ENCODE data around the gene POLR2F.
"Not testable (repeated sequence)": the region's sequence is repeated elsewhere in the genome, so short reads cannot be mapped to it uniquely, and the experiment has no call there.

POLR2F gene

DNA sequence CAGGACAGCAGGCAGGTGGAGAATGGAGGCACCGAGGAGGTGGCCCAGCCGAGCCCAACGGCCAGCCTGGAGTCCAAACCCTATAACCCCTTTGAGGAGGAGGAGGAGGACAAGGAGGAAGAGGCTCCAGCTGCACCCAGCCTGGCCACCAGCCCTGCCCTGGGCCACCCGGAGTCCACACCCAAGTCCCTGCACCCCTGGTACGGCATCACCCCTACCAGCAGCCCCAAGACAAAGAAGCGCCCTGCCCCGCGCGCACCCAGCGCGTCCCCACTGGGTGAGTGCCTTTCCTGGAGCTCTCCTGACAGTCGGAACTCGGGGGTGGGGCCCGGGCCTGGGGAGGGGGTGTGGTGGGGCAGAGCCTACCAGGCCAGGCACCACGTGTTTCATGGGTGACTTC is 27.7 kb upstream of the POLR2F start:
- no peak for DNase-seq

DNA sequence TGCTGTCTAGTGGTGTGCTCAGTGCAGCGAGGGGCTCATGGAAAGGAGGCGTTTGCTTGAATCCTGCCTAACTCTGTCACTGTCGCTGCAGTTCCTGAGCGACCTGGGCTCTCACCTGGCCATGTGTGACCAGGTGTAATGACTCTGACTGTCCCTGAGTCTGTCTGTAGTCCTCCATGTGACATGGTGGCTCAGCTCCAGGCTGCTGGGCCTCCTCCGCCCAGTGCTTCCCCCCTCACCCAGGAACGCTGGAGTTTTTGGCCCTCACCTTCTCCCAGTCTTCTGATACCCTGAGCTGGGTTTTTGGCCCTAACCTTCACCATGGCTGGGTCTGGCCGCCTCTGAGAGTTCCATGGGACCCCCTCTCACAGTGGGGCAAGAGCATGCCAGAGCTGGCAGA is 27.1 kb upstream of the POLR2F start:
- DNase-seq: no peak

DNA sequence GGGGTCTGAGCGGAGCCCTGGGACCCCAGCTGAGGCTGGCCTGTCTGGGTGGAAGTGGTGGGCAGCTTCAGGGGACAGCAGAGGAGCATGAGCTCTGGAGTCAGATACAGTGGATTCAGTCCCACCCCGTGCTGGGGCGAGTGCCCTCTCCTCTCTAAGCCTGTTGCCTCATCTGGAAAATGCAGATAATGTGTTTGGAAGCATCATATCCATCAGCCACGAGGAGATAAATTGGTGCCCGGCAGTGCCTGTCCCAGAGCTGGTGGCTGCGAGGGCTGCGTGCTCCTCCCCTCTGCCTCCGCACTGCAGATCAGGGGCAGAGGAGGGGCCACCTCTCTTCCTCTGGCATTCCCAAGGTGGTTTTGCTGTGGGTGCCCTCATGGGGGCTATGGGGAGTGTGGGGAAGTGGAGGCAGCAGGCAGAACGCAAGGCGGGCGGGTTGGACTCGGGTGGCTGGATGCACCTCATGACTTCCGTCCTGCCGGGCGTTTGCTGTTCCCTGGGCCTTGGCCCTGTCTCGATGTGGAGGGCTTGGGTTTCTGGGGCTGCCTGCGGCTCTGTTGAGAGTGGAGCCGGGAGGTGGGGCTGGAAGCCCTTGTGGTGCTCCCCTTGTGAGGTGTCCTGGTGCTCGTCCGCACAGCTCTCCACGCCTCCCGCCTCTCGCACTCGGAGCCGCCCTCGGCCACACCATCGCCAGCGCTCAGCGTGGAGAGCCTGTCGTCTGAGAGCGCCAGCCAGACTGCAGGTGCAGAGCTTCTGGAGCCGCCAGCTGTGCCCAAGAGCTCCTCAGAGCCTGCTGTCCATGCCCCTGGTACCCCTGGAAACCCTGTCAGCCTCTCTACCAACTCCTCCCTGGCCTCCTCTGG is 26.5 kb upstream of the POLR2F start:
- DNase-seq: no peak

DNA sequence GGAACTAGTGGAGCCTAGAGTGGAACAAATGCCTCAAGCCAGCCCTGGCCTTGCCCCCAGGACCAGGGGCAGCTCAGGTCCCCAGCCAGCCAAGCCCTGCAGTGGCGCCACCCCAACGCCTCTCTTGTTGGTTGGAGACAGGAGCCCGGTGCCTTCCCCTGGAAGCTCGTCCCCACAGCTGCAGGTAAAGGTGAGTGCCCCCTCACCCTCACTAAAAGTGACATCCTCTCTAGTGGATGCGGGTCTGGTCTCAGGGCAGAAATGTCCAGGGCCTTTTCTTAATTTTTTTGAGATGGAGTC is 25.9 kb upstream of the POLR2F start:
- DNase-seq: no peak

DNA sequence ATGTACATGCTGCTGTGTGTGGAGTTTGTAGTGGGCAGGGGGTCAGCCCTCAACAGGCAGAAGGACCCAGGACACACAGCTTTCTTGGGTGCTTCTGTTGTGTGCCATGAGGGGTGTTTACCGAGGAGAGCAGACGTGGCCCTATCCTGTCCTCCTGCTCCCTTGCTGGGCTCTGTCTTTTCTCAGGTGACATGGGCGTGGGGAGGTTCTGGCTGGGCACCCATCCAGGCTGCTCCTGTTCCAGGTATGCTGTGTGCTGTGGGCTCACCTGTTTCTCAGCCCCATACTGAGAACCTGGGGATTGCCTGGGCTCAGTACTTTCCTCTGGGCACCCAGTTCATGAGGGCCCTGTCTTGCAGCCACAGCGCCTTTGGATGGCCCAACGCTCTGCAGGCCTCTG is 24.1 kb upstream of the POLR2F start:
- DNase-seq: no peak

DNA sequence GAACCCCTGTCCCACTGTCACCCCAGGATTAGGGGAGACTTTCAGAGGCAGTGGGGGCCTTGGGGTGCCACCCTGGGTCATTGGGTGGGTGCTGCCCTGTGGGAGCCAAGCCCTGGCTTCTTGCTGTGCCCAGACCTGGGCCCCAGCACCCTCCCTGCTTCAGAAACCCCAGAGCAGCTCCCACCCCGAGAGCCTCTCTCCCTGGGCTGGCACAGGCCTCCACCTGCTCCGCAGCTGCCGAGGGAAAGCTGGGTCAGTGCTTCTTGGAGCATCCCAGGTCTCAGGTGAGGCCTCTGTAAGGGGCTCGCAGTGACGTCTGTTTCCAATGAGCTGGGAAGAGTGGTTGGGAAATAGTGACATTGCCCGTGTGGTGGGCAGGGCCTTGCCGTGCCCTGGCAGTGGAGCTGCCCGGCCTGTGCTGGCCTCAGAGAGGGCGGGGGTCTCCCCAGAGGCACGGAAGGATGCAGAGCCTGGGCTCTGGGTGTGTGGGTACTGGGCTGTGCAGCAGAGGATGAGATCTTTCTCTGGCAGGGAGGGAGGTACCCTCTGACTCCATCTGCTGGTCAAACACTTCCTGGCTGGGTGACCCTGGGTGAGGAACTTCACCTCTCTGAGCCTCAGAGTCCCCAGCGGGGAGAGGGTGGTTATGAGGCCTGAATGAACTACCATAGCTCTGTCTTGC is 23.1 kb upstream of the POLR2F start:
- DNase-seq: no peak

DNA sequence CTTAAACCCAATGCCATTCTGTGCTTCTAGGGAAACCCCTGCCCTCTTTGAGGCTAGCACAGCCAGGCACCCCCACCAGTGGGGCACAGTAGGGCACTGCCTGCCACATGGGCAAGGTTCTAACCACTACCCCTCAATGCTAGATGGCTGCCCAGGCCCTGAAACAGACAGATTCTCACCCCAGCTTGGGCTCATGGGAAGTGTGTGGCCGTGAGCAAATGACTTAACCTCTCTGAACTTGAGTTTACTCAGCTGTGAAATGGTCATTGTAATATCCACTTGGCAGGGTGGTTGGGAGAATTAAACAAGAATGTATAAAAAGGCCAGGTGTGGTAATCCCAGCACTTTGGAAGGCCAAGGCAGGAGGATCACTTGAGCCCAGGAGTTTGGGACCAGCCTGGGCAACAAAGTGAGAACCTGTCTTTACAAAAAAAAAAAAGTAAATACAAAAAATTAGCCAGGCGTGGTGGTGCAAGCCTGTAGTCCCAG is 22.5 kb upstream of the POLR2F start:
- no peak for DNase-seq

DNA sequence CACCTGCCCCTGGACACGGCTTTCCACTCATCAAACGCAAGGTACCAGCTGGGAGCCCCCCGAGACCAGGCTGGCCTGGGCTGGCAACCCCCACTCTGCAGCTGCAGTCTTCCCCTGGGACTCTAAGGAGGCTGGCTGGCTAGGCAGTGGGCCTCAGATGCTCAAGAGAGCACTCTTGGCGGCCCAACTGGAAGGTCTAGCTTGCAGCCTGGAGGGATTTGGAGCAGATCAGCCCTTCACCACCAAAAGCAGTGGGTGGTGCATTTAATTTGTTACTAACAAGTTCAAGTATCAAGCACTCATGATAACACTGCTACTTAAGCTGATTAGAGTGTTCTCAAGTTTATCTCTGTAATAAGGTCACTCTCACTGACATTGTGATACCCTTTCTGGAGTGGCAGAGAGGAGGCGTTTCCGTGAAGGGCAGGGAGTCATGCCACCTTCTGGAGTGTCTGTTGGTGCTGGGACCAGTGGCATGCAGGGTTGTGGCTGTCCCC is 21.6 kb upstream of the POLR2F start:
- no peak for DNase-seq

DNA sequence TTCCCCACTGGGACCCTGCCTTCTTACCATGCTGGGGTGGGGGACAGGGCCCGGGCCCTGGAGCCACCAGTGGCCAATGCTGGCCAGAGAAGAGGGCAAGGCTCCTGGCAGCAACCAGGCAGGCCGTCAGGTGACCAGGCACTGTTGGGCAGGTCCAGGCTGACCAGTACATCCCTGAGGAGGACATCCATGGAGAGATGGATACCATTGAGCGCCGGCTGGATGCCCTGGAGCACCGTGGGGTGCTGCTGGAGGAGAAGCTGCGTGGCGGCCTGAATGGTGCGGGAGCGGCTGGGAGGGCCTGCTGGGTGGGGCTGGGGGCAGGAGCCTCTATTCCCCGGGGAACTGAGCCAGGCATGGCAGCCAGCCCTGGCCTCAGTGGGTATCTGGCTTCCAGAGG is 21.1 kb upstream of the POLR2F start:
- no peak for DNase-seq

DNA sequence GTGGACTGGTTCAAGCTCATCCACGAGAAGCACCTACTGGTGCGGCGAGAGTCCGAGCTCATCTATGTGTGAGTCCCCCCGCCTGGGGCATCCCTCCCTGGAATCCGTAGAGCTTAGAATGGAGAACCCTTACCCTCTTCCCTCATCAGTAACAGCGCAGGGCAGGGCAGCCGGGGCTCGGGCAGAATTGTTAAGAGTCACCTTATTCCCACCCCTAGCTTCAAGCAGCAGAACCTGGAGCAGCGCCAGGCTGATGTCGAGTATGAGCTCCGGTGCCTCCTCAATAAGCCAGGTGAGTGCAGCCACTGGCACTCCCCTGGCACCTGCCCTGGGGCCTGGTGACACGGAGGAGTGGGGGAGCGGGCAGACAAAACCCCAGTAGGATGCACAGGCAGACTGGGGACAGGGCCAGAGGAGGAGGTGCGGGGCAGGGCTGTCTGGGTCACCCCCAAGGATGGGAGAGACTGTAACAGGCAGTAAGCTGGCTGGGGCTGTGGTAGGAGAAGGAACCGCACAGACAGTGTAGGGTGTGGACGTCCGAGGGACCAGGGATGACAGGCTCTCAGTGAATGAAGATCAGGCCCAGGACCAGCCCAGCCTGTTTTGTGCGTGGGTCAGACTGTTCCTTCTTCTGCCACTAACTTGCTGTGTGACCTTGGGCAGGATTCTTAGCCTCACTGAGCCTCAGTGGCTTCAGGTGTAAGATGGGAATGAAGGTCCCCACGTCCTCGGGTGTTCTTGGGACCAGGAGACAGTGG is 20.5 kb upstream of the POLR2F start:
- no peak for DNase-seq

DNA sequence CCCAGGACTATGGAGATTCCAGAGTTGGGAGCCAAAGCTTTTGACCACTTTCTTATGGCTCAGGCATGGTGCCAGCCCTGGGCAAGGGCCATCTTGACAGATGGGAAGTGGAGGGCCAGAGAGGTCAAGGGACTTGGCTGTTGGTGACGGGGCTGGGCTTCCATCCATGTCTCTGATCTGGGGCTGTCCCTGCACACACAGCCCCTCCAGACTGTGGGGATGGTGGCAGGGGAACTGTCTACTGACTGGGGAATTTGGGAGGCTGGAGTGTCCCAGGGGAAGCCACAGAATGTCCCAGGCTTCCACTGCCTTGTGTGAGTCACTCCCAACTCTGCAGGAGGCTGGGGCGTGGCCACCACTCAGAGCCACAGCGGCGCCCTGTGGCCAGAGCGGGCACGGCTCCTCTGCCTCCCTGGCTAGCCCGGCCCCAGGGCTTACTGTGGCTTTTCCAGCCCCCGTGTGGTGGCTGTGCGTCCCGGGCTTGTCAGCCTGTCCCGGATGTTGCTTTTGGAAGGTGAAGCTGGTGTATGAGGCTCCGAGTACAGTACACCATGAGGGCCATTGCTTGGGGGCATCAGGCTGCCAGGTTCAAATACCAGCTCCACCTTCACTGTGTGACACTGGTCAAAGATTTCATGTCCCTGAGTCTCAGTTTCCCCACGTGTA is 19.7 kb upstream of the POLR2F start:
- DNase-seq: peak; percentile 75 to 81

DNA sequence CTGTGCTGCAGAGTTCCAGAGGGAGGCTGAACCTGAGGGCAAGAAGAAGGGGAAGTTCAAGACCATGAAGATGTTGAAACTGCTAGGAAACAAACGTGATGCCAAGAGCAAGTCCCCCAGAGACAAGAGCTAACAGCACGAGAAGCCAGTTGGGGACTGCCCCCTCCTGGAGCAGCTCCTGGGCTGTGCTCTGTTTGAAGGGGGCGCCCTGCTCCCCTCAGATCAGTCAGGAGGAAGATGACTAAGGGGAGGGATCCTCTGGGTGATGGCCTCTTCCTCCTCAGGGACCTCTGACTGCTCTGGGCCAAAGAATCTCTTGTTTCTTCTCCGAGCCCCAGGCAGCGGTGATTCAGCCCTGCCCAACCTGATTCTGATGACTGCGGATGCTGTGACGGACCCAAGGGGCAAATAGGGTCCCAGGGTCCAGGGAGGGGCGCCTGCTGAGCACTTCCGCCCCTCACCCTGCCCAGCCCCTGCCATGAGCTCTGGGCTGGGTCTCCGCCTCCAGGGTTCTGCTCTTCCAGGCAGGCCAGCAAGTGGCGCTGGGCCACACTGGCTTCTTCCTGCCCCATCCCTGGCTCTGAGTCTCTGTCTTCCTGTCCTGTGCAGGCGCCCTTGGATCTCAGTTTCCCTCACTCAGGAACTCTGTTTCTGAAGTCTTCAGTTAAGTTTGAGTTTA is 12.7 kb upstream of the POLR2F start:
- DNase-seq: no peak

DNA sequence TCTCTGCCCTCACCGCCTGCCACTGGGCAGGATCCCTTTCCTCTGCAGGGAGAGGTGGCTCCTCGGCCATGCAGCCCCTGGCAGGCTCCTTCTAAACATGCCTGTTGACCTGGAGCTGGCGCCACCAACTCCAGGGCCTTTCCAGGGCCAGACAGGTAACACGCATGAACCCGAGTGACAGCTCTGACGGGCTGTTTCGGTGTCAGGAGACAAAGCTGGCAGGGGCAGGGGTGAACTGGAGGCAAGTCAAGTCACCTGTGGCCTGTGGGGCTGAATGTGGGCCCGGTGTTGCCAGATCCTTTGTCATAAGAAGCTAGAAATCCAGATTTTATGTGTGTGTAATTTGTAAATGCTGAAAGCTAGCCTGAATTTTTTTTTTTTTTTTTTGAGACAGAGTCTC is 11.4 kb upstream of the POLR2F start:
- DNase-seq: no peak

DNA sequence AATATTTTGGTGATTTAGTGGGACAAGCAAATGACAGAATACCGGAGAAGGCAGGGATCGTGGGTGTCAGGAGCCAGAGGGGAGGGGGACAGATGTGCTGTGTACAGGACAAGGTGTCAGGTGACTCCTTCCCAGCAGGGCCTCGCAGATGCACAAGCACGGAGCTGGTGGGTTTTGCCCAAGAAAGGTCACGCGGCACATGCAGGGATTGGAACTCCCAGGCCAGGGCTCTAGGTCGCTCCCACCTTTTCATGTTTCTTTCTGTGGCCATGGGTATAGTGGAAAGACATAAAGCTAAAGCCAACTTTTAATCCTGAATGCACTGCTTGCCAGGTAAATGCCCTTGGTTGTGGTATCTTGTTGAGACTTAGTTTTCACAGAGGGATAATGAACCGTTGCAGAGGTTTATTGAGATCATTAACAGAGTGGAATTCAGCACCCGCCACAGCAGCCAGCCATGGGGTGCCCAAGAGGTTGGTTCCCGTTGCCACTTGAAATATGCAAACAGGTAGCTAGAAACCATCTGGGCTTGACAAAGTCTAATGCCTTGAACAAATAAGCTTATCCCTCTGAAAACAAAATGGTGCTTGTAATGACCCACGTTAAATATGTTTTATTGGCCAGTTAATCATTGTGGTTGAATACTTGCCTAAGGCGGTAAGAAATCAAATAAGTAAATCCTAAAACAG is 10.2 kb upstream of the POLR2F start:
- no peak for DNase-seq

DNA sequence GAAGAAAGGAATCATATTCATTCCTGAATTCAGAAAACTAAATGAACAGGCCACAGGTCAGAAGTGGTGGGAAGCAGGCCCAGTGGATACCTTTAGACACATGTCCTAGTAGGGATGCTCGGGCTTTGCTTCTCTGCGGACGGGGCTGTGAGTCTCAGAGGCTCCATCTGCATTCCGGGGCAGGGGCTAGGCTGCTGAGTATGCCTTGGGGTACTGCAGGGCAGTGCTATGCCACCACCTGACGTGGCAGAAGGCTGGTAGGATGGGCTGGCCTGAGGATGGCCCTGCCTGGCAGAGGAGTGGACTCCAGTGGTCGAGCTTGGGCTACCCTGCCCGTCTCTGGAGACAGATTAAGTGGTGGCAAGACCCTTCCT is 9.7 kb upstream of the POLR2F start:
- DNase-seq: no peak

DNA sequence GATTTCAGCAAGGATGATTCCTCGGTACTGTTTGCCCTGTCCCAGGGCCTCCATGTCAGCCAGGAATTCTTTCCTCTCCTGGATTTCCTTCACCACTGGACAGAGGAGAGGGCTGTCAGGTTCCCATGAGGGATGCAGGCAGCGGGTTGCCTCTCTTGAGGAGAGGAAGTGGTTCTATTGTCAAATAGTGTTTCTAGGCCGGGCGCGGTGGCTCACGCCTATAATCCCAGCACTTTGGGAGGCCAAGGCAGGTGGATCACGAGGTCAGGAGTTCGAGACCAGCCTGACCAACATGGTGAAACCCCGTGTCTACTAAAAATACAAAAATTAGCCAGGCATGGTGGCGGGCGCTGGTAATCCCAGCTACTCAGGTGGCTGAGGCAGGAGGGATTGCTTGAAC is 9.1 kb upstream of the POLR2F start:
- DNase-seq: not testable (repeated sequence)

DNA sequence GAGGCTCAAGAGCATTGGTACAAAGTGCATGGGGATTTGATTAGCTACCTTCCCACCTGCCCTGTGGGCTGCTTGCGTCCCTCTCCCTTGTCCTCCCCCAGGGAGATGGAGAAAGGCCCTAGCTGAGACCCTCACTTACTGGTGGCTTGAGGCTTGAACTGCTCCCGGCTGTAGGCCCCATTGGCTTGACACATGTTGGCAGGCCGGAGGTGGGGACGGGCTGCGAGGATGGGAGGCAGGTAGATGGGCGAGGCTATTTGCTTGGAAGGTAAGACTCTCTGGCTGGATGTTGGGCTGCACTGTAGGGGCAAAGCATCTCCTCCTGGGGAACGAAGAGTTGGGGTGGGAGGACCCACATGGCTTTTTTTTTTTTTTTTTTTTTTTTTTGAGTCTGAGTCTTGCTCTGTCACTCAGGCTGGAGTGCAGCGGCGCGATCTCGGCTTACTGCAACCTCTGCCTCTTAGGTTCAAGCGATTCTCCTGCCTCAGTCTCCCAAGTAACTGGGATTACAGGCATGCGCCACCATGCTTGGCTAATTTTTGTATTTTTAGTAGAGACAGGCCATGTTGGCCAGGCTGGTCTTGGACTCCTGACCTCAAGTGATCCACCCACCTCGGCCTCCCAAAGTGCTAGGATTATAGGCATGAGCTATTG is 6.2 kb upstream of the POLR2F start:
- not testable (repeated sequence) for DNase-seq

DNA sequence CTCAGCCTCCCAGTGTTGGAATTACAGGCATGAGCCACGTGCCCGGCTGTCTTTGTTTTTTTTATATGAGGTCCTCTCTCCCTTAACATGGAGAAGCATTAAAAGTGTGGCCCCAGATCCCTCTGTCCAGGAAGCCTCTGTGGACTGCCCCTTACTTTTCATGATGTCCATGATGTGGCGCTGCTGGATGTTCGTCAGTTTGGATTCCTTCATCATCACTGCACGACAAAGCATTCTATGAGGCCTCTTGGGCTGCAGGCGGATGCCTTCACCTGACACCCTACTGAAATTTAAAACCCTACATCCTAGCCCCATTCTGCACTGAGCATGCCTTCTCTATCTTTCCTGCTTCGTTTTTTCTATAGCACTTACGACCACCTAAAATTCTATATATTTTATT is 2.2 kb upstream of the POLR2F start:
- no peak for DNase-seq

DNA sequence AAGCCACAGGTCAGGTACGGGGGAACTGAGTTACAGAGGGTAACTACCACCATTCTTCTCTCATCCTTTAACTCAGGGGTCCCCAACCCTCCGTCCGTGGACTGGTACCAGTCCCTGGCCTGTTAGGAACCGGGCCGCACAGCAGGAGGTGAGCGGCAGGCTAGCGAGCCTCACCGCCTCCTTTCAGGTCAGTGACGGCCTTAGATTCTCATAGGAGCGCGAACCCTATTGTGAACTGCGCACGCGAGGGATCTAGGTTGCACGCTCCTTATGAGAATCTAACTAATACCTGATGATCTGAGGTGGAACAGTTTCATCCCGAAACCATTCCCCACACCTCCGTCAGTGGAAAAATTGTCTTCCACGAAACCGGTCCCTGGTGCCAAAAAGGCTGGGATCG is 870 bp upstream of the POLR2F start:
- DNase-seq: not testable (repeated sequence)

DNA sequence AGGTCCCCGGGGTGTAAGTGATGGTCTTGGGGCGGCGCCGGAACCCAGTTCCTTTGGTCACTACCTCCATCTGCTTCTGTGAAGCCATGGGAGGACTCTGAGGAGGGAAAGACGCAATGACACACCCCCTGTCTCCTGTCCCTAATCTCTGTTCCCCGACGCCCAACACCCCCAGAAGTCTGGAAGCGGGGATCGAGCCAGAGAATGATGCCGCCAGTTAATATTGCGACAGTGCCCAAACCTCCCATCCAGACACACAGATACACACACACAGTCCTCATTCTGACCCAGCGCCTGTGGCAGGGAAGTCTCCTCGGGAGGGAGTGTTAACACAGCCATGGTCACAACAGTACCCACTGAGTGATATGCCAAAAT is 450 bp upstream of the POLR2F start:
- DNase-seq: no peak

DNA sequence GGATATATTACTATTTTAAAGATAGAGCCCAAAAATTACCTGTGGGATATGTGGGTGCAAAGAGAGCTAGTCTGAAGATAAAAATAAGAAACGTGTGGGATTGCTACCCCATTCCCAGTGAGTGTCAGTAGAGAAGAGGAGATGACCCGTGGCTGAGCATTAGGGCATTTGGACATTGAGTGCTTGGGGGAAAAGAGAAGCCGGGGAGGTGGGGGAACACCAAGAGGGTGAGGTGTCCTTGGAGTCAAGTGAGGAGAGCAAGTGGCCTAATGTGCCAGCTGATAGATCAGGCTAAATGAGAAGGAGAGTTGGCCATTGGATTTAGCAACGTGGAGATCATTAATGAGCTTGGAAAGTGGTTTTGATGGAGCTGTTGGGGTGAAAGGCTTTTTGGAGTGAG is 1.2 kb downstream of the POLR2F start:
- DNase-seq: no peak

Data from activated CD4-positive, alpha-beta T cell treated with anti-CD3 and anti-CD28 coated beads for 4 hours (primary cell).